HepG2 (cell line): ENCODE data around the gene TNP2. TPM values are rescaled to one million over a fixed set of nuclear protein-coding genes. Genes with fewer than 3 reads are reported as not detected.
A peak's percentile ranks its signal among the peaks of the same experiment; 100 is the strongest.

Experiments
- GATAD2A ChIP-seq: IDR thresholded peaks from 2 replicates; pipeline ENCODE4 v1.6.1; 2016
- HBP1 ChIP-seq: IDR thresholded peaks from 2 replicates; pipeline ENCODE4 v1.6.1; 2016; ENCODE audit warnings: low read depth, control low read depth
- HMGXB4 ChIP-seq, 2 experiments: sonication (generic) in 1 of 2; formaldehyde crosslinking in 1 of 2; IDR thresholded peaks; 2 replicates each; pipeline versions ENCODE4 v1.4.0 to v1.6.1; 2018 to 2020; ENCODE audit warnings: missing genetic modification reagents in 2 of 2, borderline replicate concordance in 1 of 2, low read depth in 1 of 2, mild to moderate bottlenecking in 1 of 2, missing biosample characterization in 1 of 2
- HNF4G ChIP-seq, 2 experiments: sonication (generic) in 1 of 2; formaldehyde crosslinking in 1 of 2; IDR thresholded peaks; 2 replicates each; pipeline versions ENCODE4 v1.4.0 to v1.6.1; 2011 to 2020; ENCODE audit warnings: borderline replicate concordance in 2 of 2, low read depth in 2 of 2, mild to moderate bottlenecking in 2 of 2, low read length in 1 of 2, missing genetic modification reagents in 1 of 2, moderate library complexity in 1 of 2
- KMT2B ChIP-seq: IDR thresholded peaks from 2 replicates; pipeline ENCODE4 v1.6.1; 2016; ENCODE audit warnings: missing genetic modification reagents, missing compliant biosample characterization
- LCORL ChIP-seq, 2 experiments: fragments of 450-650 bp in 1 of 2; sonication (generic) in 1 of 2; formaldehyde crosslinking in 1 of 2; IDR thresholded peaks; 2 replicates each; pipeline versions ENCODE4 v1.5.0 to v1.6.1; 2017 to 2020; ENCODE audit warnings: antibody characterized with exemption in 1 of 2, missing genetic modification reagents in 1 of 2
- MNT ChIP-seq: fragments of 450-650 bp; IDR thresholded peaks from 2 replicates; pipeline ENCODE4 v1.6.1; 2016
- NRL ChIP-seq: sonication (generic); formaldehyde crosslinking; IDR thresholded peaks from 2 replicates; pipeline ENCODE4 v1.5.0; 2020; ENCODE audit warnings: missing genetic modification reagents, mild to moderate bottlenecking, moderate library complexity, borderline replicate concordance
- RCOR2 ChIP-seq: IDR thresholded peaks from 2 replicates; pipeline ENCODE4 v1.6.1; 2016; ENCODE audit warnings: missing biosample characterization, missing genetic modification reagents
- RXRA ChIP-seq: sonication (generic); formaldehyde crosslinking; IDR thresholded peaks from 2 replicates; pipeline ENCODE4 v1.5.1; 2020; ENCODE audit warnings: missing genetic modification reagents
- ZFP91 ChIP-seq: sonication (generic); formaldehyde crosslinking; IDR thresholded peaks from 2 replicates; pipeline ENCODE4 v1.9.0; 2022; ENCODE audit warnings: missing genetic modification reagents, mild to moderate bottlenecking, borderline replicate concordance
- ZKSCAN1 ChIP-seq: fragments of 150-350 bp; IDR thresholded peaks from 2 replicates; pipeline ENCODE4 v1.6.1; 2014; ENCODE audit warnings: low read length
- ZNF207 ChIP-seq: fragments of 450-650 bp; IDR thresholded peaks from 2 replicates; pipeline ENCODE4 v1.6.1; 2016; ENCODE audit warnings: antibody characterized with exemption, borderline replicate concordance
- ZNF224 ChIP-seq: sonication (generic); formaldehyde crosslinking; IDR thresholded peaks from 2 replicates; pipeline ENCODE4 v1.5.0; 2020; ENCODE audit warnings: mild to moderate bottlenecking, missing genetic modification reagents
- ZNF275 ChIP-seq: sonication (generic); formaldehyde crosslinking; IDR thresholded peaks from 2 replicates; pipeline ENCODE4 v1.8.0; 2022; ENCODE audit warnings: missing genetic modification reagents, mild to moderate bottlenecking, inconsistent platforms, borderline replicate concordance
- ZNF552 ChIP-seq: sonication (generic); formaldehyde crosslinking; IDR thresholded peaks from 2 replicates; pipeline ENCODE4 v1.9.0; 2022; ENCODE audit warnings: missing genetic modification reagents, mild to moderate bottlenecking, borderline replicate concordance
- ZNF616 ChIP-seq: sonication (generic); formaldehyde crosslinking; IDR thresholded peaks from 2 replicates; pipeline ENCODE4 v1.5.0; 2020; ENCODE audit warnings: low read depth, mild to moderate bottlenecking, missing genetic modification reagents
- ZSCAN29 ChIP-seq: sonication (generic); formaldehyde crosslinking; conservative IDR thresholded peaks from 2 replicates; pipeline ENCODE4 v1.4.0; 2020; ENCODE audit warnings: mild to moderate bottlenecking, missing genetic modification reagents
- polyA plus RNA-seq, 8 experiments: library from polyadenylated mRNA; depleted of rRNA in 3 of 8; stranded (reverse) in 7 of 8; unstranded in 1 of 8; fragments of >200 nt; fragmentation: Illumina TruSeq in 4 of 8; extraction: Trizol in 4 of 8; gene quantifications; 2 replicates each; pipeline versions ENCODE4 v1.2.1 to v1.2.3, GENCODE V29; 2011 to 2016; ENCODE audit warnings: low read depth in 4 of 8, missing spikeins in 1 of 8, mixed read lengths in 1 of 8; ENCODE audit not compliant: insufficient read depth in 1 of 8
- total RNA-seq, 5 experiments: library from RNA; depleted of rRNA; stranded (reverse); fragments of >200 nt; fragmentation: Illumina TruSeq; extraction: Trizol; gene quantifications; 2 replicates each; pipeline ENCODE4 v1.2.3, GENCODE V29; 2016; ENCODE audit warnings: low read depth in 1 of 5

Gene TNP2
- total and polyA plus RNA-seq, 2 of the 13 experiments (the other 11 are each of a cell fraction or from before 2014, with no cell fraction given): not detected

DNA sequence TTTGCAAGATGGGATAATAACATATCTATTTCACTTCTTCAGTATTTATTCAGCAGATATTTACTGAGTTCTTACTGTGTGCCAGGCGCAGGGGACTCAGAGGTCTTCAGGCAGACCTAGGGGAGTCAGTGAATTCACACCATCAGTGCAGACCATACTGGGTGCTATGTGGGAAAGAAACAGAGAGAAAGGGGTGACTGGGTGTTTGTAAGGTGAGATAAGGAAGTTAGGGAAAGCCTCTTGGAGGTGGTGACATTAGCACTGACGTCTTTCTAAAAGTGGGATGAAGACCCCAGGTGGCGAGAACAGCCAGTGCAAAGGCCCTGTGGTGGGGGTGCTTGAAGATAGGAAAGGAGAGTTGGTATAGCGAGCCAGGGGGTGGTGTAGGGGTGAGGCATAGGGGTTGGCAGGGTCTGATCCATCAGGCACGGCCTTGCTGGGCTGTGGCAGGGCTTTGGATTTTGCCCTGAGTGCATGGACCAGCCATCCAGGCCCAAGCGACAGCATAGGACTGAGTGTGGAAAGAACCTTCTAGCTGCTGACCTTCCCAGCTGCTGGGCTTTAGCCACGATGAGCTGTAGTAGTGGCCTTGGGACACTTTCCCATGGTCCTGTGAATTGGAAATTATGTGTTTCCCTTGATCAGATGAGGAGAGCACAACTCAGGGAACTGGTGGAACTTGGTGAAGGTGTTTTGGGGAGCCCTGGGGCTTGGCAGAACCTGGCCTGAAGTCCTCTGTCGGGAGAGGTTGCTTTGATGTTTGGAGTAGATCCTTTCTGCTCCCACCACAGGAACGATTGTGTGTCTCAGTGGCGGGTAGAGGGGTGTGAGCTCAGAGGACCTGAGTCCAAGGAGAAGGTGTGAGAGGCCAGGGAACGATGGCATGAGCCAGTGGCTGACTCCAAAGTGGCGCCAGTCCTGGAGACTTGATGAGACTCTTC lies 9.2 kb downstream of the TNP2 start (continued):
- 0 out of 2 replicates have a peak, but pooled peaks have one; percentile 41 for TF ChIP-seq ZSCAN29
- peak; percentile 36; the same call in 1 of the 2 replicates for TF ChIP-seq RCOR2 (CRISPR knock-in tag)
- no peak for TF ChIP-seq MNT
- TF ChIP-seq RXRA (CRISPR knock-in tag): 0 out of 2 replicates have a peak, but pooled peaks have one; percentile 33
- 0 out of 2 replicates have a peak, but pooled peaks have one; percentile 21 for TF ChIP-seq ZNF207
- TF ChIP-seq NRL (CRISPR knock-in tag): 0 out of 2 replicates have a peak, but pooled peaks have one; percentile 67
- TF ChIP-seq ZKSCAN1: 0 out of 2 replicates have a peak, but pooled peaks have one; percentile 6
- TF ChIP-seq HMGXB4 (CRISPR knock-in tag; IDR thresholded peaks at IDR 0.05; ENCODE audit: borderline replicate concordance in 1 of 2, low read depth in 1 of 2): peak in 1 of 2 experiments; percentile 24; a peak in 2 of 4 replicates
- no peak for TF ChIP-seq GATAD2A
- peak; percentile 10; the same call in 1 of the 2 replicates for TF ChIP-seq KMT2B (CRISPR knock-in tag)
- peak; percentile 58; the same call in 1 of the 2 replicates for TF ChIP-seq ZNF224 (CRISPR knock-in tag)
- TF ChIP-seq ZNF552 (CRISPR knock-in tag): peak; percentile 7; the same call in 1 of the 2 replicates
- no peak for TF ChIP-seq HNF4G (IDR thresholded peaks at IDR 0.05; ENCODE audit: borderline replicate concordance, low read depth, low read length)
- peak; percentile 59; the same call in 1 of the 2 replicates for TF ChIP-seq HNF4G (CRISPR knock-in tag; IDR thresholded peaks at IDR 0.05; ENCODE audit: borderline replicate concordance, low read depth)
- peak; percentile 12; the same call in 1 of the 2 replicates for TF ChIP-seq ZNF616 (CRISPR knock-in tag)
- no peak for TF ChIP-seq LCORL (IDR thresholded peaks at IDR 0.05)
- peak; percentile 74 for TF ChIP-seq LCORL (CRISPR knock-in tag; IDR thresholded peaks at IDR 0.05)
- TF ChIP-seq ZNF275 (CRISPR knock-in tag): peak; percentile 60; the same call in 1 of the 2 replicates
- TF ChIP-seq ZFP91 (CRISPR knock-in tag): 0 out of 2 replicates have a peak, but pooled peaks have one; percentile 8
- TF ChIP-seq HBP1: 0 out of 2 replicates have a peak, but pooled peaks have one; percentile 28
